Endothelial cell of umbilical vein (primary cell): Measurements from ENCODE around the gene CEP83. TPM values are rescaled to one million over a fixed set of nuclear protein-coding genes. Genes with fewer than 3 reads are reported as not detected.

Source experiments
- BruUV-seq: library from RNA; stranded (reverse); fragments of 400-500 nt; replicated peaks from 2 replicates; lab custom pipeline; 2021; lab: Mats Ljungman, UMichigan
- CTCF ChIA-PET: fragments of 300-600, 350-600 bp; sonication (Branson Sonifier 250); formaldehyde crosslinking; loops from one replicate; lab custom pipeline; 2021; ENCODE audit warnings: antibody characterized with exemption, inconsistent platforms; lab: Charles Lee
- POLR2A ChIA-PET: fragments of 300-600, 350-600 bp; sonication (Branson Sonifier 250); formaldehyde crosslinking; loops from one replicate; lab custom pipeline; 2021; ENCODE audit warnings: antibody characterized with exemption, inconsistent platforms; lab: Charles Lee
- DNase-seq: peaks from one replicate; pipeline ENCODE4 v3.0.0-alpha.2; 2011; ENCODE audit warnings: low read depth, low spot score
- FAIRE-seq: peaks from 2 replicates; lab custom pipeline; 2011; peaks lifted over from hg19 to GRCh38; lab: Jason Lieb, UNC
- H2AFZ ChIP-seq: 2 replicates; pipeline ENCODE4 v1.6.0; 2012; ENCODE audit warnings: low read depth, low read length, control low read depth, inconsistent platforms
- H3K27ac ChIP-seq: 2 replicates; pipeline ENCODE4 v1.5.1; 2011; ENCODE audit warnings: low read depth, mild to moderate bottlenecking, control low read depth, low read length, moderate library complexity; ENCODE audit not compliant: insufficient read depth
- H3K27me3 ChIP-seq, 2 experiments: 2 replicates each; pipeline versions ENCODE4 v1.6.0 to v1.6.1; 2011; ENCODE audit warnings: low read length in 2 of 2, mixed read lengths in 1 of 2; ENCODE audit not compliant: control insufficient read depth in 2 of 2, insufficient read depth in 2 of 2
- H3K36me3 ChIP-seq, 2 experiments: 2 replicates in 1 of 2; 3 replicates in 1 of 2; pipeline ENCODE4 v1.5.1; 2011; ENCODE audit warnings: low read length in 2 of 2, mild to moderate bottlenecking in 1 of 2, moderate library complexity in 1 of 2; ENCODE audit not compliant: control insufficient read depth in 2 of 2, insufficient read depth in 2 of 2; ENCODE audit errors: extremely low read depth in 1 of 2
- H3K4me1 ChIP-seq: 3 replicates; pipeline ENCODE4 v1.5.1; 2011; ENCODE audit warnings: mild to moderate bottlenecking, low read length; ENCODE audit not compliant: control insufficient read depth, insufficient read depth; ENCODE audit errors: extremely low read depth
- H3K4me2 ChIP-seq: 2 replicates; pipeline ENCODE4 v1.6.1; 2011; ENCODE audit warnings: low read length, control low read depth, mixed read lengths; ENCODE audit not compliant: insufficient read depth
- H3K4me3 ChIP-seq, 3 experiments: fragments of 200-600 bp in 1 of 3; sonication (generic), shearing (Covaris generic) in 1 of 3; replicated peaks in 1 of 3; 2 replicates each; pipeline ENCODE4 v1.5.1; 2011 to 2016; ENCODE audit warnings: control low read depth in 3 of 3, low read length in 3 of 3, mild to moderate bottlenecking in 2 of 3, inconsistent platforms in 1 of 3, low read depth in 1 of 3, moderate library complexity in 1 of 3; ENCODE audit not compliant: insufficient read depth in 1 of 3
- H3K79me2 ChIP-seq: 2 replicates; pipeline ENCODE4 v1.6.0; 2012; ENCODE audit warnings: low read length, inconsistent platforms; ENCODE audit not compliant: control insufficient read depth, insufficient read depth
- H3K9ac ChIP-seq: replicated peaks from 2 replicates; pipeline ENCODE3; 2011; ENCODE audit warnings: low read length, control low read depth; ENCODE audit not compliant: insufficient read depth; ENCODE audit errors: extremely low read depth
- H3K9me1 ChIP-seq: replicated peaks from 3 replicates; pipeline ENCODE4 v1.6.0; 2011; ENCODE audit warnings: mild to moderate bottlenecking, low read length; ENCODE audit not compliant: control insufficient read depth, insufficient read depth; ENCODE audit errors: extremely low read depth
- H3K9me3 ChIP-seq: replicated peaks from 2 replicates; pipeline ENCODE4 v1.5.1; 2012; ENCODE audit warnings: low read length, inconsistent platforms; ENCODE audit not compliant: control insufficient read depth, insufficient read depth
- H4K20me1 ChIP-seq: replicated peaks from 2 replicates; pipeline ENCODE3; 2011; ENCODE audit warnings: mild to moderate bottlenecking, low read length; ENCODE audit not compliant: control insufficient read depth, insufficient read depth; ENCODE audit errors: extremely low read depth
- CTCF ChIP-seq, 2 donors: IDR thresholded peaks; 1 replicate in 1 of 2; 2 replicates in 1 of 2; pipeline ENCODE4 v1.5.1; 2011; ENCODE audit warnings: low read length in 2 of 2, mild to moderate bottlenecking in 2 of 2, moderate library complexity in 2 of 2, control low read depth in 1 of 2, inconsistent platforms in 1 of 2, low read depth in 1 of 2; ENCODE audit not compliant: insufficient read depth in 1 of 2; ENCODE audit errors: extremely low read depth in 1 of 2
- EZH2 ChIP-seq: IDR thresholded peaks from 2 replicates; pipeline ENCODE4 v1.6.1; 2012; ENCODE audit warnings: borderline replicate concordance, low read depth, mild to moderate bottlenecking, moderate library complexity, low read length, inconsistent platforms; ENCODE audit not compliant: severe bottlenecking
- FOS ChIP-seq: IDR thresholded peaks from 2 replicates; pipeline ENCODE4 v1.6.1; 2011; ENCODE audit warnings: mild to moderate bottlenecking, low read length, moderate library complexity, borderline replicate concordance; ENCODE audit not compliant: insufficient read depth
- GATA2 ChIP-seq: IDR thresholded peaks from 2 replicates; pipeline ENCODE4 v1.7.0; 2011; ENCODE audit warnings: low read depth, mild to moderate bottlenecking, moderate library complexity, mixed read lengths, low read length; ENCODE audit not compliant: insufficient read length, insufficient read depth
- JUN ChIP-seq: IDR thresholded peaks from 2 replicates; pipeline ENCODE4 v1.6.1; 2011; ENCODE audit warnings: borderline replicate concordance, low read depth; ENCODE audit not compliant: insufficient read length, insufficient read depth
- MAX ChIP-seq: IDR thresholded peaks from 2 replicates; pipeline ENCODE4 v1.6.1; 2011; ENCODE audit not compliant: insufficient read depth, insufficient read length
- MYC ChIP-seq: IDR thresholded peaks from one replicate; pipeline ENCODE4 v1.6.1; 2011; ENCODE audit warnings: mild to moderate bottlenecking, low read depth, low read length
- POLR2A ChIP-seq: IDR thresholded peaks from 2 replicates; pipeline ENCODE4 v1.6.1; 2012; ENCODE audit warnings: low read depth, mild to moderate bottlenecking, control low read depth, low read length
- POLR2AphosphoS5 ChIP-seq: IDR thresholded peaks from 2 replicates; pipeline ENCODE4 v1.6.1; 2012; ENCODE audit warnings: low read depth, mild to moderate bottlenecking, control low read depth, low read length, moderate library complexity; ENCODE audit not compliant: insufficient read depth
- dilution Hi-C: fragments of 300-500 bp; cut with MboI; formaldehyde crosslinking; loops from one replicate; pipeline ENCODE4 v1.15.0; 2019; ENCODE audit warnings: low sequenced_read_pairs; ENCODE audit not compliant: extremely low pct_ligation_motif_present
- intact Hi-C: fragments of 100-400 bp; cut with micrococcal nuclease; formaldehyde crosslinking; loops from one replicate; pipeline ENCODE4 v1.10.0; 2022
- polyA plus RNA-seq, 4 experiments: library from polyadenylated mRNA; depleted of rRNA in 3 of 4; stranded (reverse) in 3 of 4; unstranded in 1 of 4; fragments of >200 nt; gene quantifications; 2 replicates each; pipeline versions ENCODE4 v1.2.1 to v1.2.3, GENCODE V29; 2011 to 2012; ENCODE audit warnings: missing spikeins in 1 of 4
- total RNA-seq: library from RNA; stranded (reverse); gene quantifications from 2 replicates; pipeline ENCODE4 v1.2.3, GENCODE V29; 2021

The CEP83 gene
- total and polyA plus RNA-seq, 2 donors (not counting 3 experiments of a cell fraction or from before 2014, with no cell fraction given), result 2.9 to 15.3 TPM

GRCh38 chr12:94504386-94504785 lies 44.7 kb upstream of the CEP83 start:
- FAIRE-seq, result no peak
- dilution Hi-C loops, result no loop called here
- BruUV-seq, result no TSS peak

More at GRCh38 chr12:94504386-94504785, 44.7 kb upstream of the CEP83 start:
- H3K36me3 ChIP-seq, result no peaks in the 10 kb centered on the region
- peaks cover 0 to 4% of the 10 kb centered on the region in 2 experiments for H3K27me3 ChIP-seq
- no peak for DNase-seq
- no peak overlapping the region for H3K9ac ChIP-seq
- H3K27ac ChIP-seq, result no peak overlapping the region
- H3K9me3 ChIP-seq, result no peaks in the 10 kb centered on the region
- no peaks in the 10 kb centered on the region for H3K79me2 ChIP-seq
- ChIA-PET POLR2A (no interaction called here), CTCF (interaction anchor here (0.6 kb wide), 1 partner anchor 1494 kb away, joined by 3 read pairs; no protein-coding TSS in a partner anchor)
- no peak overlapping the region for H3K4me2 ChIP-seq
- H2AFZ ChIP-seq, result no peak overlapping the region
- intact Hi-C loops, result no loop called here
- H3K4me3 ChIP-seq, result no peak overlapping the region
- TF ChIP-seq POLR2AphosphoS5 (no peak), MAX (no peak), POLR2A (no peak), GATA2 (no peak), MYC (no peak), CTCF (IDR thresholded peaks at IDR 0.05; ENCODE audit: extremely low read depth in 1 of 2, insufficient read depth in 1 of 2, low read depth in 1 of 2, low read length in 2 of 2) (no peak), FOS (no peak), JUN (no peak), EZH2 (no peak)
- no peaks in the 10 kb centered on the region for H3K9me1 ChIP-seq
- H3K4me1 ChIP-seq, result no peaks in the 10 kb centered on the region
- H4K20me1 ChIP-seq, result no peaks in the 10 kb centered on the region
